ENCODE data around the gene RNF215.

GRCh38 chr22:30399718-30400117 lies 12.5 kb upstream of the RNF215 start:
- TF ChIP-seq CTCF (IDR thresholded peaks at IDR 0.05; ENCODE audit: poor library complexity) (no peak), EZH2phosphoT487 (IDR thresholded peaks at IDR 0.05; ENCODE audit: low read depth, severe bottlenecking, unreplicated experiment) (no peak), EZH2 (IDR thresholded peaks at IDR 0.05; ENCODE audit: borderline replicate concordance) (no peak)

Measured in hepatocyte (in vitro differentiated cells).